Breast epithelium (tissue), 4 donors: ENCODE measurements around the gene NAA38. TPM values are rescaled to one million over a fixed set of nuclear protein-coding genes. Genes with fewer than 3 reads are reported as not detected.

ENCODE experiments used
- DNase-seq, 2 donors: peaks; one replicate each; pipeline ENCODE4 v3.0.0-alpha.2; 2019; ENCODE audit warnings: low spot score in 2 of 2
- H3K27ac ChIP-seq, 2 donors: fragments of 200-600 bp; sonication (generic) in 1 of 2; one replicate each; pipeline ENCODE4 v1.5.1; 2016 to 2019; ENCODE audit warnings: mild to moderate bottlenecking in 1 of 2
- H3K27me3 ChIP-seq, 2 donors: fragments of 200-600 bp; sonication (generic) in 1 of 2; one replicate each; pipeline versions ENCODE4 v1.5.1 to v1.6.0; 2017 to 2019; ENCODE audit warnings: control low read depth in 1 of 2, mild to moderate bottlenecking in 1 of 2
- H3K36me3 ChIP-seq: fragments of 200-600 bp; one replicate; pipeline ENCODE4 v1.5.1; 2019
- H3K4me1 ChIP-seq, 2 donors: fragments of 200-600 bp; sonication (generic); one replicate each; pipeline ENCODE4 v1.5.1; 2016 to 2019; ENCODE audit warnings: control low read depth in 1 of 2
- H3K4me3 ChIP-seq, 3 donors: fragments of 200-600 bp; sonication (generic); 1 replicate in 2 of 3; 2 replicates in 1 of 3; pipeline ENCODE4 v1.5.1; 2016 to 2019; ENCODE audit warnings: mild to moderate bottlenecking in 3 of 3, moderate library complexity in 2 of 3
- H3K9me3 ChIP-seq, 2 donors: fragments of 200-600 bp; sonication (generic) in 1 of 2; one replicate each; pipeline ENCODE4 v1.5.1; 2016 to 2019; ENCODE audit warnings: control low read depth in 1 of 2
- POLR2A ChIP-seq: fragments of 450-650 bp; IDR thresholded peaks from one replicate; pipeline ENCODE4 v1.6.1; 2016; ENCODE audit warnings: antibody characterized with exemption, mild to moderate bottlenecking, moderate library complexity
- POLR2AphosphoS5 ChIP-seq, 3 donors: sonication (generic); formaldehyde crosslinking; IDR thresholded peaks; one replicate each; pipeline ENCODE4 v1.6.1; 2017; ENCODE audit warnings: antibody characterized with exemption in 3 of 3
- intact Hi-C: fragments of 100-400 bp; cut with DNase I; formaldehyde crosslinking; loops from one replicate; pipeline ENCODE4 v1.15.1; 2023; ENCODE audit warnings: low total_unique reads
- total RNA-seq, 3 donors: library from RNA; depleted of rRNA; stranded (reverse); fragments of >200 nt; gene quantifications; one replicate each; pipeline ENCODE4 v1.1.0, GENCODE V29; 2016
- TF ChIP-seq, protein P1 (sequence below), 3 donors: fragments of 450-650 bp; IDR thresholded peaks; one replicate each; pipeline ENCODE4 v1.5.1; 2016 to 2017; ENCODE audit warnings: antibody characterized with exemption in 3 of 3, mild to moderate bottlenecking in 3 of 3, moderate library complexity in 3 of 3

Gene NAA38
- total RNA-seq, 3 donors from 2014 or later, result 84.7 to 92.4 (median 89.9) TPM

DNA sequence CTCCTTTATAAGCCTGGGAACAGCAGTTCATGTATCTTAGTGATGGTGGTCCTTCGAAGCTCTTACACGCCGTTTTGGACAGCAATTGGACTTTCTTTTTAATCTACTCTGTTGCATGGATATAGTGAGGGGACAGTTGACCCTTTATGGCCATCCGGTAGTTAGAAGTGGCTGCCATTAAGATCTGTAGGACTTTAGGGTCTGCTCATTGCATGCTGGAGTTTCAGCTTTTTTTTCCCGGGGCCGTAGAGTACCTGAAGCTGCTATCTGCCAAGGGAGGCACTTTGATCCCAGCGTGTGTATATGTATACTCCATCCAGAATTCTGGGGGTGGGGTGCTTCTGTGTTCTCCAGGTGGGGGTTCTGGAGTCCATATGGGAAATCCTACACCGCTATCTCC is 1.7 kb upstream of the NAA38 start:
- intact Hi-C loops, result loop anchor here (5.0 kb wide), 1 partner anchor 183 kb away; no protein-coding TSS in a partner anchor
- peak overlapping the region in 2 of 3 donors; percentile 73 to 87 for H3K4me3 ChIP-seq

DNA sequence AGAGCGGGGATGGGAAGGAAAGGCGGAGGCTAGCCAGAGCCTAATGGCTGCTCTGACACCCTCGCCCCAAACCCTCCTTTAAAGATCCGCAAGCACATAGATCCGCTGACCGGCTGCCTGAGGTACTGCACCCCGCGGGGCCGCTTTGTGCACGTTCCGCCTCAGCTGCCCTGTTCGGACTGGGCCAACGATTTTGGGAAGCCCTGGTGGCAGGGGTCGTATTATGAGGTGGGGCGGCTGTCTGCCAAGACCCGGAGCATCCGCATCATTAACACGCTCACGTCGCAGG is 1.1 kb upstream of the NAA38 start:
- intact Hi-C loops, result loop anchor here (5.0 kb wide), 1 partner anchor 184 kb away; no protein-coding TSS in a partner anchor
- DNase-seq, result peak in 1 of 2 donors; percentile 37
- H3K9me3 ChIP-seq, result no peaks in the 10 kb centered on the region
- TF ChIP-seq, protein P1, sequence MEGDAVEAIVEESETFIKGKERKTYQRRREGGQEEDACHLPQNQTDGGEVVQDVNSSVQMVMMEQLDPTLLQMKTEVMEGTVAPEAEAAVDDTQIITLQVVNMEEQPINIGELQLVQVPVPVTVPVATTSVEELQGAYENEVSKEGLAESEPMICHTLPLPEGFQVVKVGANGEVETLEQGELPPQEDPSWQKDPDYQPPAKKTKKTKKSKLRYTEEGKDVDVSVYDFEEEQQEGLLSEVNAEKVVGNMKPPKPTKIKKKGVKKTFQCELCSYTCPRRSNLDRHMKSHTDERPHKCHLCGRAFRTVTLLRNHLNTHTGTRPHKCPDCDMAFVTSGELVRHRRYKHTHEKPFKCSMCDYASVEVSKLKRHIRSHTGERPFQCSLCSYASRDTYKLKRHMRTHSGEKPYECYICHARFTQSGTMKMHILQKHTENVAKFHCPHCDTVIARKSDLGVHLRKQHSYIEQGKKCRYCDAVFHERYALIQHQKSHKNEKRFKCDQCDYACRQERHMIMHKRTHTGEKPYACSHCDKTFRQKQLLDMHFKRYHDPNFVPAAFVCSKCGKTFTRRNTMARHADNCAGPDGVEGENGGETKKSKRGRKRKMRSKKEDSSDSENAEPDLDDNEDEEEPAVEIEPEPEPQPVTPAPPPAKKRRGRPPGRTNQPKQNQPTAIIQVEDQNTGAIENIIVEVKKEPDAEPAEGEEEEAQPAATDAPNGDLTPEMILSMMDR (IDR thresholded peaks at IDR 0.05), result peak in 2 of 3 donors; percentile 42 to 56
- TF ChIP-seq POLR2AphosphoS5 (IDR thresholded peaks at IDR 0.05) (no peak), POLR2A (no peak)
- peak overlapping the region; percentile 95 to 97 for H3K27ac ChIP-seq
- peak overlapping the region; percentile 55 to 87 (median 73) for H3K4me3 ChIP-seq
- H3K27me3 ChIP-seq, result no peaks in the 10 kb centered on the region
- H3K4me1 ChIP-seq, result peaks cover 3 to 21% of the 10 kb centered on the region in 2 donors
- no peaks in the 10 kb centered on the region for H3K36me3 ChIP-seq

More for the DNA sequence above, 1.7 kb upstream of the NAA38 start:
- no peak for TF ChIP-seq POLR2AphosphoS5 (IDR thresholded peaks at IDR 0.05)
- no peaks in the 10 kb centered on the region for H3K36me3 ChIP-seq
- peak in 1 of 2 donors; percentile 17 for DNase-seq
- H3K27me3 ChIP-seq, result no peaks in the 10 kb centered on the region
- peak overlapping the region; percentile 95 to 97 for H3K27ac ChIP-seq
- H3K4me1 ChIP-seq, result peaks cover 3 to 21% of the 10 kb centered on the region in 2 donors
- H3K9me3 ChIP-seq, result no peaks in the 10 kb centered on the region

DNA sequence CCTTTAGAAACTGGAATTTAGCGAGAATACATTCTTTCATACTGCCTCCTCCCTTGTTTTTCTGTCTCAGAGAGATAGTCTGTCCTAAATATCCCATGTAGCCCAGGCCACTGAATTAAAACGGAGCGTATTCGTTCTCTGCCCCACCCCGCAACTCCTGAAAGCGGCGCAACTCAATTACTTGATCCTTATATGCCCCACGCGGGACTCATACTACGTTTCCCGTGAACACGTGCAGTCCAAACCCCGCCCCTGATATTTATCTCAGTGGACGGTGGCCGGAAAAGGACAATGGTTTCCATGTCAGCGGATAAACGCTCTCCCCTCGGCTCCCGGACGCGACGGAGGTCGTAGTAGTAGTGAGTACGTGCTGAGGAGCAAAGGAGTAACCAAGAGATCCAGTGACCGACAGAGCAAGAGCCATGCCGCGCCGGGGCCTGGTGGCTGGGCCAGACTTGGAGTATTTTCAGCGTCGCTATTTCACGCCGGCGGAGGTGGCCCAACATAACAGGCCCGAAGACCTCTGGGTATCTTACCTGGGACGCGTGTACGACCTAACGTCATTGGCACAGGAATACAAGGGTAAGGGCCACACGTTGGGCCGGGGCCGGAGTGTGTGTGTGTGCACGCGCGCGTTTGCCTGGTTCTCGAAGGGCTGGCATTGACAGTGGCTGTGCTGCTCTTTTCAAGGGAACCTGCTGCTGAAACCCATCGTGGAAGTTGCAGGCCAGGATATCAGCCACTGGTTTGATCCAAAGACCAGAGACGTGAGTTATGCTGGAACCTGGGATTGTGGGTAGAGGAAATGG is 558 bp upstream of the NAA38 start, which contains the start of gene CYB5D1:
TSS of gene CYB5D1 (plus strand) at position 291 of the 809 bp plus-strand sequence. CDS start at position 423, 132 bp downstream.
- Histone ChIP-seq H3K27ac (peak within 1 kb of the TSS; percentile 95 to 97), H3K36me3 (no peaks in the 10 kb centered on the region), H3K4me3 (peak within 1 kb of the TSS; percentile 55 to 87 (median 73)), H3K9me3 (no peaks in the 10 kb centered on the region), H3K4me1 (peaks cover 3 to 21% of the 10 kb centered on the region in 2 donors), H3K27me3 (no peaks in the 10 kb centered on the region)
- DNase-seq, result peak; percentile 90 to 94
- TF ChIP-seq, protein P1 (IDR thresholded peaks at IDR 0.05), result no peak
- no peak for TF ChIP-seq POLR2A
- peak; percentile 43 to 77 (median 67) for TF ChIP-seq POLR2AphosphoS5 (IDR thresholded peaks at IDR 0.05)
- intact Hi-C loops, result loop anchor here (5.0 kb wide), 1 partner anchor 184 kb away; no protein-coding TSS in a partner anchor

DNA sequence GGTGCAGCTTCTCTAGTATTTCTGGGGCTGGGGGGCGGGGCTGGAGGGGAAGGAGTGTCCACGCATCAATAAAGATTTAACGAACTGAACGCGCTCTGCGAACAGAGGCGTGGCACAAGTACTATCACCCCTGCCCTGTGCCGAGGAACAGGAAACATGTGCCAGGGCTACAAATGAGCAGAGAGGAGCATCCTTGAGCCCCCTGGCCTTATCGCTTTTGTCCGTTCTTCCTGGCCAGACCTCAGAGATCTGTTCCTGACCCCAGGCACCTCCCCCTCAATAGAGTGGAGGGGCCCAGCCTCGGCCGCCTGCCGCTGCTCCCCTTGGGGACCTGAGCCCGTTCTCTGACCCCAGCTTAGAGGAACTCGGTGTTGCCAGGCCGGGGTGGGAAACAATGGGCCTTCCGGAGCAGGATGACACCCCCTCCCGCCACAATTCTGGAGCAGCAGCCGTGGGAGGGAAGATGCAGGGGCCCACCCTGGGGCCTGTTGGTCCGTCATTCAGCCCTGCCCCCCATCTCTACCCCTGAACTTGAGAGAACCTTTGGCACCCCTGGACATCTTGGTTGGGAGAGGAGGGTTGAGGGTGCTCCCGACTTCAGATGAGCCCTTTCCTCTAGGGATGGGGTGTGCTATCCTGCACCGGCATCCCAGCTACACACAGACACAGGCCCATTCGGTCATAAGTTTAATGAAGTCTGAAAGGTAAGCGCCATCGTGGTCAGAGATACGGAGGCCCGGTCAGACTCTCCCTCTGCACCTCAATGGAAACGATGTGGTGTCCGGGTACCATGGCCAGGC is 1.1 kb downstream of the NAA38 start:
- intact Hi-C loops, result loop anchor here (5.0 kb wide), 1 partner anchor 186 kb away; no protein-coding TSS in a partner anchor
- Histone ChIP-seq H3K4me1 (peaks cover 8 to 21% of the 10 kb centered on the region in 2 donors), H3K4me3 (peak overlapping the region; percentile 55 to 87 (median 73)), H3K27me3 (no peaks in the 10 kb centered on the region), H3K36me3 (no peaks in the 10 kb centered on the region), H3K9me3 (no peaks in the 10 kb centered on the region), H3K27ac (peak overlapping the region; percentile 95 to 97)
- TF ChIP-seq POLR2A (no peak), POLR2AphosphoS5 (IDR thresholded peaks at IDR 0.05) (no peak)
- TF ChIP-seq, protein P1 (IDR thresholded peaks at IDR 0.05), result no peak
- DNase-seq, result peak in 1 of 2 donors; percentile 41

GRCh38 chr17:7855660-7856010 is 1.7 kb downstream of the NAA38 start:
- Histone ChIP-seq H3K4me1 (peaks cover 8 to 21% of the 10 kb centered on the region in 2 donors), H3K4me3 (peak overlapping the region; percentile 55 to 87 (median 73)), H3K36me3 (no peaks in the 10 kb centered on the region), H3K27ac (peak overlapping the region; percentile 95 to 97), H3K27me3 (no peaks in the 10 kb centered on the region), H3K9me3 (no peaks in the 10 kb centered on the region)
- TF ChIP-seq POLR2AphosphoS5 (IDR thresholded peaks at IDR 0.05) (no peak), POLR2A (no peak)
- TF ChIP-seq, protein P1 (IDR thresholded peaks at IDR 0.05), result no peak
- intact Hi-C loops, result loop anchor here (1.0 to 5.0 kb wide), 2 partner anchors 48 to 187 kb away; no protein-coding TSS in a partner anchor
- DNase-seq, result peak in 1 of 2 donors; percentile 51
